ENCODE data around the gene CCDC17.
"Not testable (repeated sequence)": the region's sequence is repeated elsewhere in the genome, so short reads cannot be mapped to it uniquely, and the experiment has no call there.

CCDC17 gene

DNA sequence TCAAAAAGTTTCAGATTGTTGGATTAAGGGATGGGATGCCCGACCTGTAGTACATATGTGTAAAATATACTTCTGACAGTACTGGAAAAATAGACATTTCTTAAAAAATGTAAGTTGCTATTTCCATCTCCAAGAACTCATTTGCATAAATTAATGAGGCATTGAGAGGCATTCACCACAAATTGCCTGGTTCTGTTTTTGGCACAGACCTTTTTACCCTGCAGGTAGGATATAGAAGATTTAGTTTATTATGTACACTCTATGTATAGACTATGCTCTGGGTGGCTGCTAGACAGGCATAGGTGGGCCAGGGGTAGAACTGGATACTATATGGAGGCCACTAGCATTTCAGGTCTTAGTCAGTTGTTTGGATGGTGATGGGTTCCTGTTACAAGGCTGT is 8.0 kb downstream of the CCDC17 start:
- DNase-seq (ENCODE audit: low read depth), result no peak
- TF ChIP-seq, protein P1, sequence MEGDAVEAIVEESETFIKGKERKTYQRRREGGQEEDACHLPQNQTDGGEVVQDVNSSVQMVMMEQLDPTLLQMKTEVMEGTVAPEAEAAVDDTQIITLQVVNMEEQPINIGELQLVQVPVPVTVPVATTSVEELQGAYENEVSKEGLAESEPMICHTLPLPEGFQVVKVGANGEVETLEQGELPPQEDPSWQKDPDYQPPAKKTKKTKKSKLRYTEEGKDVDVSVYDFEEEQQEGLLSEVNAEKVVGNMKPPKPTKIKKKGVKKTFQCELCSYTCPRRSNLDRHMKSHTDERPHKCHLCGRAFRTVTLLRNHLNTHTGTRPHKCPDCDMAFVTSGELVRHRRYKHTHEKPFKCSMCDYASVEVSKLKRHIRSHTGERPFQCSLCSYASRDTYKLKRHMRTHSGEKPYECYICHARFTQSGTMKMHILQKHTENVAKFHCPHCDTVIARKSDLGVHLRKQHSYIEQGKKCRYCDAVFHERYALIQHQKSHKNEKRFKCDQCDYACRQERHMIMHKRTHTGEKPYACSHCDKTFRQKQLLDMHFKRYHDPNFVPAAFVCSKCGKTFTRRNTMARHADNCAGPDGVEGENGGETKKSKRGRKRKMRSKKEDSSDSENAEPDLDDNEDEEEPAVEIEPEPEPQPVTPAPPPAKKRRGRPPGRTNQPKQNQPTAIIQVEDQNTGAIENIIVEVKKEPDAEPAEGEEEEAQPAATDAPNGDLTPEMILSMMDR (conservative IDR thresholded peaks at IDR 0.05; ENCODE audit: low read length), result no peak
- H3K4me3 ChIP-seq (ENCODE audit: low read length), result no peak overlapping the region

DNA sequence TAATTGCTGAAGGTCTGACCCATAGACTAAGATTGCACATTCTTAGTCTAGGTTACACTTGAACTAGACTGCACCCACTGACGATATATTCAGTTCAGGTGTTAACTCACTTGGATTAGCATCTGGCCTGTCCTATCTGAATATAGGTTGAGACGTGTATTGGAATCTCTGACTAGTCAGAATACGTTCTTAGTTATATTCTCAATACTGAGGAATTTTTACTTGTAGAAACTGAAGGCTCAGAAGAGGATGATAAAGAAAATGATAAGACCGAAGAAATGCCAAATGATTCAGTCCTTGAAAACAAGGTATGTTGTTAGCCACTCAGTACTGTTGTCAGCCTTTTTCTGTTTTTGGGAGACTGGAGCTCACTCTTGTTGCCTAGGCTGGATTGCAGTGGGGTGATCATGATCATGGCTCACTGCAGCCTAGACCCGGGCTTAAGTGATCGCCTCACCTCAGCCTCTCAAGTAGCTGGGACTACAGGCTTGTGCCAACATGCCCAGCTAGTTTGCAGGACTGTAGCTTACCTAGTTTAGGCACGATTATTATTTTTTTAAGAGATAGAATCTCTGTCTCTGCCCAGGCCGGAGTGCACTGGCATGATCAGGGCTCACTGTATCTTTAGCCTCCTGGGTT is 10.8 kb downstream of the CCDC17 start:
- TF ChIP-seq, protein P1 (conservative IDR thresholded peaks at IDR 0.05; ENCODE audit: low read length), result no peak
- H3K4me3 ChIP-seq (ENCODE audit: low read length), result no peak overlapping the region
- DNase-seq (ENCODE audit: low read depth), result no peak

DNA sequence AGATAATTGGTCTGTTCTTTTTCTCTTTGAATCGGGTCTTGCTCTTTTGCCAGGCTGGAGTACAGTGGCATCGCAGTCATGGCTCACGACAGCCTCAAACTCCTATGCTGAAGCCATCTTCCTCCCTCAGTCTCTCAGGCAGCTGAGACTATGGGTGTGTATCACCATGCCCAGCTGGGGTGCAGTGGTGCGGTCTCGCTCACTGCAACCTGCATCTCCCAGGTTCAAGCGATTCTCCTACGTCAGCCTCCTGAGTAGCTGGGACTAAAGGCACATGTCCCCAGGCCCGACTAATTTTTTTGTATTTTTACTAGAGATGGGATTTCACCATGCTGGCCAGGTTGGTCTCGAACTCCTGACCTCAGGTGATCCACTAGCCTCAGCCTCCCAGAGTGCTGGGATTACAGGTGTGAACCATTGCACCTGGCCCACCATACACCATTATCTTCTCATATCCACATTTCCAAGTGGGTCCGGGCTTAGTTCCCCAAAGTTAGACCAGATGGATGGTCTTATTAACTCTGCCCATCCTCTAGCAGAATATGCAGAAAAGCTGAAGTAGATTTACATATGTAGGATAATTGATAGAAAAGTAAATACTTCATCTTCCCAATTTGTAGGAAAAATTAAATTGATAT is 13.1 kb downstream of the CCDC17 start:
- no peak for DNase-seq (ENCODE audit: low read depth)
- no peak overlapping the region for H3K4me3 ChIP-seq (ENCODE audit: low read length)
- TF ChIP-seq, protein P1 (conservative IDR thresholded peaks at IDR 0.05; ENCODE audit: low read length), result no peak

DNA sequence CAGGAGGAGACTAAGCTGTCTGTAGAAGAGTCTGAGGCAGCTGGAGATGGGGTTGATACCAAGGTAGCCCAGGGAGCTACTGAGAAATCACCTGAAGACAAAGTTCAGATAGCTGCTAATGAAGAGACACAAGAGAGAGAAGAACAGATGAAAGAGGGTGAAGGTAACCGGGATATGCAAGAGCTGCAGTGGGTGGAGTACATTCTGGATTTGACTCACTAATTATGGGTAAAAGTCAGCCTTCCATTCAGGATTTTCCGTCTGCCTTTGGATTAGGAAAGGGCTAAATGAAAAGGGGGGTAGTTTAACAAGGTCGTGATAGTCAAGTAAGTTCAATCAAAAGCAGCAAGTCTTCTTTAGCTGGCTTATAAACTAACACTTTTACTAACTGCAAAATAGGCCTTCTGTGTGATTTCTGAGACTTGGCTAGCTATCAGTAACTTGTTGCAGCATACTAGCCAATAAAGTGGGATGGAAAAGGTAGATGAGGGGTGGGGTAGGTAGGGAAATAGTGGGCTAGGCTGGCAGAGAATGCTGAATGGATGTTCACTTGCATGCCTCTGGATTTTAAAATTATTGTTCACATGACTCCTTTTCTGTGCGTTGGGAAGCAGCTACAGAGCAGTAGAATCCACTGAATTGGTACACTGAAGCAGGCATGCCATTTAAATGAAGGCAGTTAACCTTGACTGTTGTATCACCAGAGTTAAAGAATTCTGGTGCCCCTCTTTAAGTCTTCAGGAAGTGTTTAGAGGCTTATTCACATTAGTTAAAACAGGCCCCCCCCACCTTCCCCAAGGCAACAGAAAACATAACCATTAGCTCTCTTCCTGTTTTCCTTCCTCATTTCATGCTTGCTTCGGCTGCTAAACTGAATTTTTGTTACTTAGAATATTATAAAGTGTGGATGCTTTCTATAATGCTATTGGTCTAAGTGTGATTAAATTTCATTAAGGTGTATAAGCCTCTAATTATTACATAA is 15.4 kb downstream of the CCDC17 start:
- no peak overlapping the region for H3K4me3 ChIP-seq (ENCODE audit: low read length)
- DNase-seq (ENCODE audit: low read depth), result no peak
- TF ChIP-seq, protein P1 (conservative IDR thresholded peaks at IDR 0.05; ENCODE audit: low read length), result no peak

DNA sequence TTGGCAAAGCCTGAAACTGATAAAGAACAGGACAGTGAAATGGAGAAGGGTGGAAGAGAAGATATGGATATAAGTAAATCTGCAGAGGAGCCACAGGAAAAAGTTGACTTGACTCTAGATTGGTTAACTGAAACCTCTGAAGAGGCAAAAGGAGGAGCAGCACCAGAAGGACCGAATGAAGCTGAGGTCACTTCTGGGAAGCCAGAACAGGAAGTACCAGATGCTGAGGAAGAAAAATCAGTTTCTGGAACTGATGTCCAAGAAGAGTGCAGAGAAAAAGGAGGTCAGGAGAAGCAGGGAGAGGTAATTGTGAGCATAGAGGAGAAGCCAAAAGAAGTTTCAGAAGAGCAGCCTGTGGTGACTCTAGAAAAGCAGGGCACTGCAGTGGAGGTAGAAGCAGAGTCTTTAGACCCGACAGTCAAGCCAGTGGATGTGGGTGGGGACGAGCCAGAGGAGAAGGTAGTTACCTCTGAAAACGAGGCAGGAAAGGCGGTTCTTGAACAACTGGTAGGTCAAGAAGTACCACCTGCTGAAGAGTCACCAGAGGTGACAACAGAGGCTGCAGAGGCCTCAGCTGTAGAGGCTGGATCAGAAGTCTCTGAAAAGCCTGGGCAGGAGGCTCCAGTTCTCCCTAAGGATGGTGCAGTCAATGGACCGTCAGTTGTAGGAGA is 16.3 kb downstream of the CCDC17 start:
- TF ChIP-seq, protein P1 (conservative IDR thresholded peaks at IDR 0.05; ENCODE audit: low read length), result no peak
- DNase-seq (ENCODE audit: low read depth), result no peak
- H3K4me3 ChIP-seq (ENCODE audit: low read length), result no peak overlapping the region

DNA sequence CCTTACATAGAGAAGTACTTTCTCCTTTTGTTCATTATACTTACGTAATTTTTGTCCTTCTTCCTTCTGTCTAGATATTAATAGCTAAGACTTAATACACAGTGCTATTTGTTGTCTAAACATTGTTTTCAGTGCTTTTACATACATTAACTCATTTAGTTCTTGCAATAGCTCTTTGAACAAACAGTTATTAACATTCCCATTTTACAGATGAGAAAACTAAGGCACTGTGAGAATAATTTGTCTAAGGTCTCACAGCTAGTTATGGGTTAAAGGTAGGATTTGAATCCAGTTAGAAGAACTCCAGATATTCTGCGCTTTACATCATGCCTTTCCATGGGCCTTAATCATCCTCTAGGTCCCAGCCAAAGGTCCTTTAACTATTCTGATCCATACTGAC is 19.6 kb downstream of the CCDC17 start:
- no peak for DNase-seq (ENCODE audit: low read depth)
- H3K4me3 ChIP-seq (ENCODE audit: low read length), result no peak overlapping the region
- TF ChIP-seq, protein P1 (conservative IDR thresholded peaks at IDR 0.05; ENCODE audit: low read length), result no peak

DNA sequence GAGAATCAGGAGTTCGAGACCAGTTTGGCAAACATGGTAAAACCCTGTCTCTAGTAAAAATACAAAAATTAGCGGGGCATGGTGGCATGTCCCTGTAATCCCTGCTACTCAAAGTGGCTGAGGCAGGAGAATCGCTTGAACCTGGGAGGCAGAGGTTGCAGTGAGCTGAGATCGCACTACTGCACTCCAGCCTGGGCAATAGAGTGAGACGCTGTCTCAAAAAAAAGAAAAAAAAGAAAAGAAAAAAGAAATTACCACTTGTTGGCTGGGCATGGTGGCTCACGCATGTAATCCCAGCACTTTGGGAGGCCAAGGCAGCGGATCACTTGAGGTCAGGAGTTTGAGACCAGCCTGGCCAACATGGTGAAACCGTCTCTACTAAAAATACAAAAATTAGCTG is 27.1 kb downstream of the CCDC17 start:
- not testable (repeated sequence) for DNase-seq (ENCODE audit: low read depth)

More for the DNA sequence above, 27.1 kb downstream of the CCDC17 start:
- not testable (repeated sequence) for H3K4me3 ChIP-seq (ENCODE audit: low read length)

Data from AG10803 (cell line).